HG03378 (cell line): ENCODE results near the gene SFPQ.
"Not testable (repeated sequence)": the region's sequence is repeated elsewhere in the genome, so short reads cannot be mapped to it uniquely, and the experiment has no call there.

Experiments used
- ATAC-seq: cut with Tn5 transposase; IDR thresholded peaks from one replicate; pipeline ENCODE4 v1.9.1; 2021; ENCODE audit warnings: mild to moderate bottlenecking, moderate library complexity; ENCODE audit not compliant: unreplicated experiment

Gene SFPQ

DNA sequence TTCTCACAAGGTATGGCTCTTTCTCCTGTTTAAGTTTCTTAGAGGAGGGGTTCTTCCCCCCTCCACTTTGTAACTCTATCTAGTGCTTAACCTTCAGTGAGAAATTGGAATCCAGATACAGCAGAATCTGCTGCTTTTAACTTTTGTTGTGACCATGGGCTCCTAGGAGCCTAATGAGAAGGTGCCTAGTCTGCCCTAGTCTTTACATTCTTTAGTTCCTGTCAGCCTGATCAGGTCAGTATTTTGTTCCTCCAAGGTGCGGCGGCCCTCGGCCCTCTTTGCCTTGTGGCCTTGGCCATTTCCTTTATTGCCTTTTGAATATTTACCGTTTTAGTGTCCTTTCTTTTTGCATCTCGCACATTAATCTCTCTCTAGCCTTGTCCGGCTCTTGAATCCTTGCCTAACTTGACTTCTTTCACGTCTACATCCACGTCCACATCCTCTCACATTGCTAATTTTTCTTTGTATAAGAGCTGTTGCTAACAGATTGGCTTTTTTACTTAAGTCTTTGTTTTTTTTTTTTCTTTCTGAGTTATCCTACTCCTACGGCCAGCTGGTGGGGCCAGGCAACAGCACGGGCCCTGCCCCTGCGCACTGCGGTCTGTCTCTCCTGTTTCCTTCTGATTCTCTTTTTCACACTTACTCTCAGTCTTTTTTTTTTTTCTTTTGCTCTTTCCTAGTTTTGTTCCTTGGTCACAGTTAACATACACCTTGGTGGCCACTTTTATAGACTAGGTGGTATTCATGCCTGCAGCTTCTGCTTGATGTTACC is 49.0 kb downstream of the SFPQ start:
- ATAC-seq, result no peak

DNA sequence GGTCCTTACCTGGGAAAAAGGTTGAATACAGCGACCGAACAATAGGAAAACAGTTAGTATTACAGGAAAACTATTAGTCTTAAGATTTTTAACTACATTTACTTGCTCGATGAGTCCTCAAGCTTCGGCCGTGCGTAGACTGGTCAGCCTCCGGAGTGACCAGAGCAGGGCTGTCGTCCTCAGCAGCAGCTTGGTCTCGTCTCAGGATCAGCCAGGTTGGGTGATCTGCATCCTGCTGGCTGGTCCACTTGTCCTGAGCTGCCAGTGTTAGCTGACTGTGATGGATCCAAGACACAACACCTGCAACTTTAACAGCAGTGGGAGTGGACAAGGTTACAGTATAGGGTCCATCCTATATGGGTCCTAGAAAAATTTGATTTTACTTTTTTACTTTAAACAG is 50.2 kb downstream of the SFPQ start:
- ATAC-seq, result not testable (repeated sequence)

DNA sequence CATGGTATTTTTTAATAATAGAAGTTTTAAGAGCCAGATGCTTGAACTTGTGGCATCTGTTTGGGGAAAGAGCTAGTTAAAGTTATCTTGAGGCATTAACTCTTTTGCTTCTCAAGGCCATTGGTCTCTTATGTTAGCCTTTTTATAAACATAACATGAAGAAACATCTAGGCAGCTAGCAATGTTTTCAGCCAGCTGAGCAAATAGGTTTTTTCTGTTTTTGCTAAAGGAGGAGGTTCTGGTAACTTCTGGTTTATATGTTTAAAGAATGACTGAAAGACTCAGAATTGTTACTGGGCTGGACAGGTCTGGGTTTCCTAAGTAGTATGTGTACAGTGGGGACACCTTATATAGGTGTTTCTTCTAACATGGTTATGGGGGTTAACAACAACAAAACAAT is 50.7 kb downstream of the SFPQ start:
- not testable (repeated sequence) for ATAC-seq

DNA sequence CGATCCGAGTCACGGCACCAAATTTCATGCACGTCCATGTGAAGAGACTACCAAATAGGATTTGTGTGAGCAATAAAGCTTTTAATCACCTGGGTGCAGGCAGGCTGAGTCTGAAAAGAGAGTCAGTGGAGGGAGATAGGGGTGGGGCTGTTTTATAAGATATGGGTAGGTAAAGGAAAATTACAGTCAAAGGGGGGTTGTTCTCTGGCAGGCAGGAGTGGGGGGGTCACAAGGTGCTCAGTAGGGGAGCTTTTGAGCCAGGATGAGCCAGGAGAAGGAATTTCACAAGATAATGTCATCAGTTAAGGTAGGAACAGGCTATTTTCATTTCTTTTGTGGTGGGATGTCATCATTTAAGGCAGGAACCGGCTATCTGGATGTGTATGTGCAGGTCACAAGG is 55.4 kb downstream of the SFPQ start:
- not testable (repeated sequence) for ATAC-seq

DNA sequence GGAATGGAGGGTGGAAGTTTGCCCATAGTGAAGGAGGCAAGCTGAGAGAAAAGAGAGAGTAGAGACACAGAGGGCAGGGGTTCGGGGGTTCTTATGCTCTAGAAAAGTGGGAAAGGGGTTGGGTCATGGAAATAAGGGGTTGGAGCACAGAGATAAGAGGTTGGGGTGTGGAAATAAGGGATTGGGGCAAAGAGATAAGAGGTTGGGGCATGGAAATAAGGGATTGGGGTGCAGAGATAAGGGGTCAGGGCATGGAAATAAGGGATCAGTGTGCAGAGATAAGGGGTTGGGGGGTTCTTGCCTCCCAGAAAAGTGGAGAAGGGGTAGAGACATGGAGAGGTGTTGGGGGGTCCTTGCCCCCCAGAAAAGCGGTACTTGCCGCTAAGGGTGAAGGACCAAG is 56.2 kb downstream of the SFPQ start:
- no peak for ATAC-seq
